Liver (tissue), 9 donors: ENCODE measurements around the gene RCL1. TPM values are rescaled to one million over a fixed set of nuclear protein-coding genes. Genes with fewer than 3 reads are reported as not detected.

Experiments
- DNase-seq: peaks from one replicate; pipeline ENCODE4 v3.0.0-alpha.2; 2017; ENCODE audit warnings: low spot score
- H3K27ac ChIP-seq, 2 donors: one replicate each; pipeline ENCODE4 v1.7.0; 2013; ENCODE audit warnings: inconsistent platforms in 2 of 2, low read length in 2 of 2, control low read depth in 1 of 2, low read depth in 1 of 2, mild to moderate bottlenecking in 1 of 2
- H3K27me3 ChIP-seq, 4 donors: one replicate each; pipeline versions ENCODE4 v1.6.1 to v1.7.0; 2013; ENCODE audit warnings: low read length in 3 of 4, inconsistent platforms in 1 of 4, mild to moderate bottlenecking in 1 of 4, moderate library complexity in 1 of 4; ENCODE audit not compliant: control insufficient read depth in 4 of 4, insufficient read depth in 4 of 4
- H3K36me3 ChIP-seq, 4 donors: one replicate each; pipeline versions ENCODE4 v1.6.1 to v1.7.0; 2013; ENCODE audit warnings: low read length in 3 of 4, mild to moderate bottlenecking in 3 of 4, low read depth in 1 of 4, moderate library complexity in 1 of 4; ENCODE audit not compliant: control insufficient read depth in 4 of 4, insufficient read depth in 3 of 4
- H3K4me1 ChIP-seq, 4 donors: one replicate each; pipeline versions ENCODE4 v1.6.1 to v1.7.0; 2013; ENCODE audit warnings: low read length in 3 of 4, mild to moderate bottlenecking in 3 of 4, moderate library complexity in 1 of 4; ENCODE audit not compliant: control insufficient read depth in 4 of 4, insufficient read depth in 4 of 4
- H3K4me3 ChIP-seq, 3 donors: one replicate each; pipeline versions ENCODE4 v1.6.1 to v1.7.0; 2013; ENCODE audit warnings: low read length in 3 of 3, control low read depth in 1 of 3, low read depth in 1 of 3, mild to moderate bottlenecking in 1 of 3
- H3K9ac ChIP-seq, 2 donors: one replicate each; pipeline ENCODE4 v1.7.0; 2013; ENCODE audit warnings: low read length in 2 of 2, mild to moderate bottlenecking in 2 of 2, moderate library complexity in 2 of 2, control low read depth in 1 of 2, low read depth in 1 of 2
- H3K9me3 ChIP-seq, 4 donors: one replicate each; pipeline versions ENCODE4 v1.6.1 to v1.7.0; 2013; ENCODE audit warnings: low read length in 3 of 4; ENCODE audit not compliant: control insufficient read depth in 4 of 4
- FOXA2 ChIP-seq: IDR thresholded peaks from 2 replicates; pipeline ENCODE4 v1.6.1; 2016; ENCODE audit warnings: antibody characterized with exemption
- GABPA ChIP-seq, 2 donors: IDR thresholded peaks in 1 of 2; conservative IDR thresholded peaks in 1 of 2; 2 replicates each; pipeline ENCODE4 v1.6.1; 2016; ENCODE audit warnings: antibody characterized with exemption in 2 of 2, mild to moderate bottlenecking in 1 of 2, moderate library complexity in 1 of 2
- HNF4A ChIP-seq, 2 donors: conservative IDR thresholded peaks; 2 replicates each; pipeline ENCODE4 v1.6.1; 2016; ENCODE audit warnings: antibody characterized with exemption in 2 of 2, mild to moderate bottlenecking in 2 of 2
- JUND ChIP-seq, 2 donors: IDR thresholded peaks; 2 replicates each; pipeline ENCODE4 v1.6.1; 2016; ENCODE audit warnings: antibody characterized with exemption in 2 of 2
- NR2F2 ChIP-seq: IDR thresholded peaks from 2 replicates; pipeline ENCODE4 v1.6.1; 2016; ENCODE audit warnings: antibody characterized with exemption
- RAD21 ChIP-seq, 2 donors: IDR thresholded peaks; 2 replicates each; pipeline ENCODE4 v1.6.1; 2016; ENCODE audit warnings: antibody characterized with exemption in 2 of 2, mild to moderate bottlenecking in 2 of 2
- REST ChIP-seq: IDR thresholded peaks from 2 replicates; pipeline ENCODE4 v1.6.1; 2016; ENCODE audit warnings: antibody characterized with exemption, mild to moderate bottlenecking
- RXRA ChIP-seq, 2 donors: IDR thresholded peaks; 2 replicates each; pipeline ENCODE4 v1.6.1; 2017 to 2018; ENCODE audit warnings: antibody characterized with exemption in 2 of 2, mild to moderate bottlenecking in 1 of 2
- SP1 ChIP-seq: IDR thresholded peaks from 2 replicates; pipeline ENCODE4 v1.6.1; 2018; ENCODE audit warnings: antibody characterized with exemption, mild to moderate bottlenecking
- TAF1 ChIP-seq: conservative IDR thresholded peaks from 2 replicates; pipeline ENCODE4 v1.6.1; 2016; ENCODE audit warnings: antibody characterized with exemption, mild to moderate bottlenecking
- YY1 ChIP-seq: IDR thresholded peaks from 2 replicates; pipeline ENCODE4 v1.6.1; 2016; ENCODE audit warnings: antibody characterized with exemption, mild to moderate bottlenecking
- WGBS: extraction: QIAGEN DNeasy Blood & Tissue Kit; methylation state at CpG from one replicate; pipeline ENCODE4 v1.1.7; 2013; 5-methylcytosine and 5-hydroxymethylcytosine counted together
- polyA plus RNA-seq, 2 donors: library from polyadenylated mRNA; stranded (reverse) in 1 of 2; unstranded in 1 of 2; fragments of 200-250 nt in 1 of 2; fragments of >200 nt in 1 of 2; fragmentation: Nextera tagmentation in 1 of 2; extraction: Ambion mirVana in 1 of 2; gene quantifications; one replicate each; pipeline versions ENCODE4 v1.2.1 to v1.2.3, GENCODE V29; 2013 to 2015
- total RNA-seq, 2 donors: library from RNA; depleted of rRNA; stranded (reverse); fragments of >200 nt; gene quantifications; one replicate each; pipeline ENCODE4 v1.2.3, GENCODE V29; 2014
- TF ChIP-seq, protein P1 (sequence below): fragments of 150-350 bp; IDR thresholded peaks from 2 replicates; pipeline ENCODE4 v1.5.1; 2017; ENCODE audit warnings: improper control_type of control experiment, low read depth, low read length; ENCODE audit not compliant: missing input control
- TF ChIP-seq, protein P2 (sequence below): IDR thresholded peaks from 2 replicates; pipeline ENCODE4 v1.6.1; 2016; ENCODE audit warnings: antibody characterized with exemption
- TF ChIP-seq, protein P3 (sequence below): IDR thresholded peaks from 2 replicates; pipeline ENCODE4 v1.6.1; 2016; ENCODE audit warnings: antibody characterized with exemption
- TF ChIP-seq, protein P4 (sequence below): IDR thresholded peaks from 2 replicates; pipeline ENCODE4 v1.6.1; 2016; ENCODE audit warnings: antibody characterized with exemption
- donor health status: healthy.
- donor health status: healthy.
- donor health status: healthy.
- donor health status: healthy.
- donor health status: healthy.

Gene RCL1
- total and polyA plus RNA-seq, 4 donors = 52.2 to 121 (median 86.8) TPM

DNA sequence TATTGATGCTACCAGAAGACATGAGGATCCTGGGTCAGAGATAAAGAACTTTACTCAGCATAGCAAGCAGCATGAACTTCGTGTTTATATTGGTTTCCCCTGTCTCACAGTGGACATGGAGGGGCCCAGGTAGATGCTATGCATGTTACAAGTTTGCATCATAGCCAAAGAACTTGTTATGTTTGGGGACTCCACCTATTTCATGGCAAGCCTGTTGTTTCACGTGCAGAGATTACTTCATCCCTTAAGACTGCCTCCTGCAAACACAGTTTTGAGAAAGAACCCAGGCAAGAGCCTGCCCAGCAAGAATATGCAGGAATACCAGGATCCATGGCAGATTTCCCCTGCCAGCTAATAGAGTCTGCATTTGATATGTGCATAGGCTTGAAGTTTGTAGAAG lies 68.4 kb downstream of the RCL1 start:
- H3K4me1 ChIP-seq = peaks cover 4 to 14% (median 9%) of the 10 kb centered on the region in 4 donors
- H3K36me3 ChIP-seq = peaks cover 2 to 46% (median 31%) of the 10 kb centered on the region in 4 donors
- H3K27ac ChIP-seq = no peak overlapping the region
- no peak overlapping the region for H3K9ac ChIP-seq
- 61% methylated on average over 2 of the region's 2 CpGs for WGBS
- DNase-seq = no peak
- H3K27me3 ChIP-seq = no peaks in the 10 kb centered on the region
- TF ChIP-seq RXRA (IDR thresholded peaks at IDR 0.05) (no peak), REST (no peak), GABPA (IDR thresholded peaks at IDR 0.05 in 1 of 2, conservative IDR thresholded peaks at IDR 0.05 in 1 of 2) (no peak), SP1 (no peak), NR2F2 (no peak), TAF1 (no peak), YY1 (no peak)
- TF ChIP-seq, protein P1, sequence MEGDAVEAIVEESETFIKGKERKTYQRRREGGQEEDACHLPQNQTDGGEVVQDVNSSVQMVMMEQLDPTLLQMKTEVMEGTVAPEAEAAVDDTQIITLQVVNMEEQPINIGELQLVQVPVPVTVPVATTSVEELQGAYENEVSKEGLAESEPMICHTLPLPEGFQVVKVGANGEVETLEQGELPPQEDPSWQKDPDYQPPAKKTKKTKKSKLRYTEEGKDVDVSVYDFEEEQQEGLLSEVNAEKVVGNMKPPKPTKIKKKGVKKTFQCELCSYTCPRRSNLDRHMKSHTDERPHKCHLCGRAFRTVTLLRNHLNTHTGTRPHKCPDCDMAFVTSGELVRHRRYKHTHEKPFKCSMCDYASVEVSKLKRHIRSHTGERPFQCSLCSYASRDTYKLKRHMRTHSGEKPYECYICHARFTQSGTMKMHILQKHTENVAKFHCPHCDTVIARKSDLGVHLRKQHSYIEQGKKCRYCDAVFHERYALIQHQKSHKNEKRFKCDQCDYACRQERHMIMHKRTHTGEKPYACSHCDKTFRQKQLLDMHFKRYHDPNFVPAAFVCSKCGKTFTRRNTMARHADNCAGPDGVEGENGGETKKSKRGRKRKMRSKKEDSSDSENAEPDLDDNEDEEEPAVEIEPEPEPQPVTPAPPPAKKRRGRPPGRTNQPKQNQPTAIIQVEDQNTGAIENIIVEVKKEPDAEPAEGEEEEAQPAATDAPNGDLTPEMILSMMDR = no peak
- TF ChIP-seq, protein P2, sequence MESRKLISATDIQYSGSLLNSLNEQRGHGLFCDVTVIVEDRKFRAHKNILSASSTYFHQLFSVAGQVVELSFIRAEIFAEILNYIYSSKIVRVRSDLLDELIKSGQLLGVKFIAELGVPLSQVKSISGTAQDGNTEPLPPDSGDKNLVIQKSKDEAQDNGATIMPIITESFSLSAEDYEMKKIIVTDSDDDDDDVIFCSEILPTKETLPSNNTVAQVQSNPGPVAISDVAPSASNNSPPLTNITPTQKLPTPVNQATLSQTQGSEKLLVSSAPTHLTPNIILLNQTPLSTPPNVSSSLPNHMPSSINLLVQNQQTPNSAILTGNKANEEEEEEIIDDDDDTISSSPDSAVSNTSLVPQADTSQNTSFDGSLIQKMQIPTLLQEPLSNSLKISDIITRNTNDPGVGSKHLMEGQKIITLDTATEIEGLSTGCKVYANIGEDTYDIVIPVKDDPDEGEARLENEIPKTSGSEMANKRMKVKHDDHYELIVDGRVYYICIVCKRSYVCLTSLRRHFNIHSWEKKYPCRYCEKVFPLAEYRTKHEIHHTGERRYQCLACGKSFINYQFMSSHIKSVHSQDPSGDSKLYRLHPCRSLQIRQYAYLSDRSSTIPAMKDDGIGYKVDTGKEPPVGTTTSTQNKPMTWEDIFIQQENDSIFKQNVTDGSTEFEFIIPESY = no peak
- H3K4me3 ChIP-seq = no peak overlapping the region
- no peaks in the 10 kb centered on the region for H3K9me3 ChIP-seq

DNA sequence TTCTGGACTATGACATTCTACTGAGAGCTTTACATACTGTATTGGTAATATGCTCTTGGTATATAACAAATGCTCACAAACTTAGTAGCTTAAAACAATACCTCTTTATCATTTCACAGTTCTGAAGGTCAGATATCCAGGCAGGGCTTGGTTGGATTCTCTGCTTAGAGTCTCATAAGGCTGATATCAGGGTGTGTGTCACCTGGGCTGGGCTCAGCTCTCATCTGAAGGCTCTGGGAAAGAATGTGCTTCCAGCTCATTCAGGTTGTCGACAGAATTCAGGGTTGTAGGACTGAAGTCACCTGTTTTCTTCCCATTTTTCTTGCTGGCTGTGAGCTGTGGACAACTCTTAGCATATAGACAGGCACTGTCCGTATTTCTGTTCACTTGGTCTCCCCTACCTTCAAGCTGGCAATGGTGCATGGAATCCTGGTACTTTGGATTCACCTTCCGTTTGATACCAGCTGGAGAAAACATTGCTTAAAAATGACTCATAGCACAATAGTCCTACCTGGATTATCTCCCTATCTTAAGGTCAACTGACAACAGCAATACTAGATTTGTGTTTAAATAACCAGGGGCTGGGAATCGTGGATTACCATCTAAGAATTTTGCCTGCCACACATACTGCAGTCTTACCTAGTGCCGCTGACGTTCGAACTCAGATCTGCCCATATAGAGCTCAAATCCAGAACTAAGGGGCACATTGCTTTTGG lies 69.2 kb downstream of the RCL1 start:
- no peak for TF ChIP-seq FOXA2
- peak; percentile 37 to 87 for TF ChIP-seq HNF4A (conservative IDR thresholded peaks at IDR 0.05)
- TF ChIP-seq, protein P3, sequence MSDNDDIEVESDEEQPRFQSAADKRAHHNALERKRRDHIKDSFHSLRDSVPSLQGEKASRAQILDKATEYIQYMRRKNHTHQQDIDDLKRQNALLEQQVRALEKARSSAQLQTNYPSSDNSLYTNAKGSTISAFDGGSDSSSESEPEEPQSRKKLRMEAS = no peak
- peak in 1 of 2 donors; percentile 8 for TF ChIP-seq RAD21 (IDR thresholded peaks at IDR 0.05)
- TF ChIP-seq TAF1 = no peak
- peak; percentile 33 for TF ChIP-seq YY1
- TF ChIP-seq, protein P4, sequence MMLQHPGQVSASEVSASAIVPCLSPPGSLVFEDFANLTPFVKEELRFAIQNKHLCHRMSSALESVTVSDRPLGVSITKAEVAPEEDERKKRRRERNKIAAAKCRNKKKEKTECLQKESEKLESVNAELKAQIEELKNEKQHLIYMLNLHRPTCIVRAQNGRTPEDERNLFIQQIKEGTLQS = peak; percentile 38
- TF ChIP-seq JUND (IDR thresholded peaks at IDR 0.05) = peak; percentile 47 to 97
- peak in 1 of 2 donors; percentile 57 for TF ChIP-seq RXRA (IDR thresholded peaks at IDR 0.05)
- WGBS = 76% methylated on average over 7 of the region's 7 CpGs
- Histone ChIP-seq H3K27me3 (no peaks in the 10 kb centered on the region), H3K9ac (no peak overlapping the region), H3K4me1 (peaks cover 4 to 14% (median 9%) of the 10 kb centered on the region in 4 donors), H3K27ac (peak overlapping the region in 1 of 2 donors; percentile 59), H3K9me3 (no peaks in the 10 kb centered on the region), H3K4me3 (no peak overlapping the region), H3K36me3 (peaks cover 2 to 39% (median 28%) of the 10 kb centered on the region in 4 donors)
- DNase-seq = no peak
